ENCODE results near the gene DEAF1.
"Not testable (repeated sequence)": the region's sequence is repeated elsewhere in the genome, so short reads cannot be mapped to it uniquely, and the experiment has no call there.

The DEAF1 gene

DNA sequence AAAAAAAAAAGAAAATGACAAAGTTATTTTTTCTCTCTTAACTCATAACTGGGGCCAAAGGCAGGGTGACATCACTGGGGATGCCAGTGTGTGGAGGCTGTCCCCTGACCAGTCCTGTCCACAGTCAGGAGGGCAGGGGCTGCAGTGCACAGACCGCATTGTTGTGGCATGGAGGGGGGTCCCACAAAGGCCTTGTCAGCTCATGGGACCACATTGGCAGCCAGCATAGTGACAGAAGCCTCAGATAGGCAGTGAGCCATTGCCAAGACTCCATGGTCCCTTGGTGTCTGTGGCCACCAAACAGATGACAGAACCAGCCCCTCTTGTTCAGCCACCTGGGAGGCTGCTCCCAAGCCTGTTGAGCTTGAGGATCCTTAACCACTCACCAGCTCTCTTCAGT, 4.7 kb upstream of the DEAF1 start:
- no peak for DNase-seq

GRCh38 chr11:699116-699508, 4.1 kb upstream of the DEAF1 start:
- no peak for DNase-seq

- no peak for DNase-seq
Observed at GRCh38 chr11:698493-699115, 3.6 kb upstream of the DEAF1 start.

DNA sequence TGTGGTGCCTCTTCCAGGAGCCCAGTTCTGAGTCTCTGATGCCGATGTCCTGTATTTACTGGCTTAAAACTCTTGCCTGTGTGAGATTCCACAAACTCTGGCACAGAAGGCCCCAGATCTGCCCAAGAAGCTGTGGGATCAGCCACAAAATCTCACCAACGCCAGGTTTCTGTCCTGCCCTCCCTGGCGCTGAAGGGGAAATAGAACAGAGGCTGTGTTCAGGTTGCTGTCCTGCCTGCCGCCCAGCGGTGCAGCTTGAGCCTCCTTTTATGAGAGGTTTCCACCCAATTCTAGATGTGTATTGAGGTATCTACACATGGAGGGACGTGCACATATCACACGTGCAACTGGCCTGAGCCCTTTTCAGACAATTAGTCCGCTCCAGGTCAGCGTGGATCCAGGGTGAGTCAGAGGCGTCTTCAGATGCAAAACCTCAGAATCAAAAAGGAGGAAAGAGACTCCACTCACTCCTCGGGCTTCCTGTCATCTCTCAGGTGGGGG, 2.8 kb upstream of the DEAF1 start:
- DNase-seq, result no peak

- no peak for DNase-seq
Observed at GRCh38 chr11:696955-697491, 2.0 kb upstream of the DEAF1 start.

DNA sequence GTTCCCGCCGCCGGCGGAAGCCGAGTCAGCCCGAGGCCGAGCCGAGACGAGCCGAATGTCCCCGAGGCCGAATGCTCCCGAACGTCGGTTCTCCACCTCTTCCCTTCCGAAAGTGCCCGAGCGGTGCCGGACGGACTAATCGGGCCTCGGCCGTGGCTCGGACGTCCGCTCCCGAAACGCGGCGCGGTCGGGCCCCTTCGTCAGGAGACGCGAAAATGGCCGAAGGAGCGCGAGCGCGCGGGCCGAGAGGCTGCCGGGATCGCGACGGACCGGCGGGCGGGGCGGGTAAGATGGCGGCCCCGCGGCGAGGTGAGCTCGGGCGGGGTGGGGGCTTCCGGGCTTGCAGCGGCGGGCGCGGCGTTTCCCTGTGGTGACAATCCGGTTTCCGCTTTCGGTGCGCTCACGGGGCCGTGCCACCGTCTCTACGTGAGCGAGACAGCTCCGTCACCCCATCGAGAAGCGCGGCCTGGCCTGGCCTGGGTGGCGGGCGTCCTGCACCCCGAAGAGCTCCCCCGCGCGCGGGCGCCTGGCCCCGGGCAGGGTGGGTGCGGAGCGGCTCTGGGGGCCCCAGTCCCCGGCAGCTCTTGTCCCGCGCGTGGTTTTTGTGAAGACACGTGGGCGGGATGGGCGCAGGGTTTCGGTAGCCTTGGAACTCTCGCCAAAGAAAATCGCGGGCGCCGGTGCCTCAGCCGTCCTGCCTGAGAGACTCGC, 671 bp upstream of the DEAF1 start, which contains the start of gene TMEM80:
Gene TMEM80, plus strand, starts transcription at position 279 of the 711 bp plus-strand sequence. Its CDS starts 12 bp downstream, at position 291.
- peak; percentile 98 for DNase-seq

GRCh38 chr11:695288-695537, 191 bp upstream of the DEAF1 start:
- no peak for DNase-seq

DNA sequence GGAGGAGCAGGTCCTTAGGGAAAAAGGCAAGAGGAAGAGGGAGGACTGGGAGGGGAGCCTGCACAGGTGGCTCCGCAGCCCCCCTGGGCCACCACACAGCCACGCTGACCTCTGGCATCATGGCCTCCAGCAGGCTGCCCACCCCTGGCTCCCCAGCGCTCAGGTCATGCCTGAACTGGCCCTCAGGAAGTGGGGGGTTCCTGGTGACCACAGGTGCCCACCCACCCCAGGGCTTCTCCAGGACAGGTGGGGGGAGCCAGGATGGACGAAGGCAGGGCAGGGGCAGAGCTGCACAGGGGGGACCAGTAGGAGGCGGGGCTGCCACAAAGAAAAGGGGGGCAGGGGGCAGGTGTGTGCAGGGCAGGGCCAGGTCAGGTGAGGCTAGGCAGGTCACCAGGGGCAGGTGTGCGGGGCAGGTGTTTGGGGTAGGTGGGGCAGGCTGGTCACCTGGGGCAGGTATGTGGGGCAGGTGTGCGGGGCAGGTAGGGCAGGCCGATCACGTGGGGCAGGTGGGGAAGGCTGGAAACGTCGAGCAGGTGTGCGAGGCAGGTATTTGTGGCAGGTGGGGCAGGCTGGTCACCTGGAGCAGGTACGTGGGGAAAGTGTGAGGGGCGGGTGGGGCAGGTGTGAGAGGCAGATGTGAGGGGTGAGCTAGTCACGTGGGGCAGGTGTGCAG, 997 bp downstream of the DEAF1 start:
- DNase-seq, result peak; percentile 87

DNA sequence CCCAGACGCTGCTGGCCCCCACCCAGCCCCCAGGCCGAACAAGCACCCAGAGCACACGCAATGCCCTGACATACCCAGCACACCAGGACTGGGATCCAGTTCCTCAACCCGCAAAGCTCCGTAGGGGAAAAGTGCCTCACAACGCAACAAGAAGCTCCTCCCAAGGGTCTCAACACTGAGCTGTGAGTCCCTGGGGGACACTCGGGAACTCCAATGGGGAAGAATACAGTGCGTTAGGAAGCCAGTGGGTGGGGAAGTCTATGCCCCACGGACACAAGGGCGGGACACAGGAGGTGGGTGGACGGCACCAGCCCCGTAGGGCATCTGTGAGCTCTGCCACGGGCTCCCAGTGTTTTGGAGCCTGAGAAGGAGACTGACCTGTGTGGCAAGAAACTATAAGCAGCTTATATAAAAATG, 1.6 kb downstream of the DEAF1 start:
- DNase-seq, result no peak

- DNase-seq, result no peak
Observed at GRCh38 chr11:692824-693414, 2.1 kb downstream of the DEAF1 start.

- no peak for DNase-seq
Observed at GRCh38 chr11:691710-692590, 3.1 kb downstream of the DEAF1 start.

DNA sequence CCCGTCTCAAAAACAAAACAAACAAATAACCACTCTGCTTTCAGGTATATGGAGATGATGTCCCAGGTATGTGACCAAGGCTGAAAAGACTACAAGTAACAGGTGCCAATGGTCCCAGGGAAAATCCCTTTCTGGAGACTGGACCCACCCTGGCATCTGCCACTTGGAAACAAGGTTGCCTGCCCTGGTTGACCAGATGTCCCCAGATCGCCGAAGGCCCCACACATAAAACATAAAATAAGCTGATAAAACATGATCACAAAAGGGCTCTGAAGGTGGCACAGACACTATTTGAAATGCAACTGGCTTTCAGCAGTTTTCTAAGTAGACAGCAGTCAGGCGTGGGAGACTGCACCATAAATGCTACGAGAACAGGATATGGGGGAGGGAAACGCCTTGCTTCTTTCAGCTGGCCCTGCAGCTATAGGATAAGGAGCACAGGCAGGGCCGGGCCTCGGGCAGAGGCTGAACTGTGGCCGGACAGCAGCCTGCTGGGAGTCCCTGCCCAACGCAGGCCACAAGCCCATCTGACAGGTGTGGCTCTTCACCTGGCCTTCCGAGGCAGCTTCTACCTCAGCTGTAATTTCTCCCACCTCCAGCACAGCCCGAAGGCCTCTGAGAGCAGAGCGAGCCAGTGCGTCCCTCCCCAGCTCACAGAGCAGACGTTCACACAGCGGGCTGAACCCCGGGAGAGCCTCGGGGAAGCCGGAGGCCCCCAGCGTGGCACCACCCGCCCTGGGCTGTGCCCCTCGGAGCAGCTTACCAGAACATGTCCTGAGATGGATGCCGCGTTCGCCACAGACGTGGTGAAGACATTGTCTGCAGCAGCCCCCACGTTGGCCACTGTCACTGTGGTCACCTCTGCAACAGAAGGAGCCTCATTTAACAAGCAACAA, 4.0 kb downstream of the DEAF1 start:
- no peak for DNase-seq

DNA sequence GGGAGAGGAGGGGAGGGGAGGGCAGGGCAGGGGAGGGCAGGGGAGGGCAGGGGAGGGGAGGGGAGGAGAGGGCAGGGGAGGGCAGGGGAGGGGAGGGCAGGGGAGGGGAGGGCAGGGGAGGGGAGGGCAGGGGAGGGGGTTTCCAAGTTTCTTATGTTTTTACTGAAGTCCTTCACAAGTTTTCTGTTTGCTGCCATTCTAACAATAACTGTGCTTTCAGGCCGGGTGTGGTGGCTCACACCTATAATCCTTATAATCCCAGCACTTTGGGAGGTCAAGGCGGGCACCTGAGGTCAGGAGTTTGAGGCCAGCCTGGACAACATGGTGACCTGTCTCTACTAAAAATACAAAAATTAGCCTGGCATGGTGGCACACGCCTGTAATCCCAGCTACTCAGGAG, 4.8 kb downstream of the DEAF1 start:
- not testable (repeated sequence) for DNase-seq

- DNase-seq, result no peak
Observed at GRCh38 chr11:689625-690024, 5.4 kb downstream of the DEAF1 start.

- no peak for DNase-seq
Observed at GRCh38 chr11:688681-689080, 6.3 kb downstream of the DEAF1 start.

DNA sequence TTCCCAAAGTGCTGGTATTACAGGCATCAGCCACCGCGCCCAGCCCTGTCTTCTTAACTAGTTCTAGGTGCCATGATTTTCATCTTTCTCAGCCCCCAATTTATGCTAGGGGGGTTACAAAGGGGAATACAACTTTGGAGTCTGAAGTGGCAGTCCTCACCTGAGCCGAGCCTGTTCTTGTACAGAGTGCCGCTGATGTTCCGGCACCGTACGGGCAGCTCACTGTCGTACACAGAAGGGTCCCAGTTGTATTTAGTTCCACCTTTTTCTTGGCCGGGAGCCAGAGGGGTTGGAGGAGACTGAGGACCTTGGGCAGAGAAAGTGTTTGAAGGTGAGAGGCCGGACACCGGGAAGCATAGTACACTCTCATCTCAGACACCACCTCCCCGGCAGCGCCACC, 7.3 kb downstream of the DEAF1 start:
- DNase-seq, result no peak

GRCh38 chr11:686451-687243, 8.4 kb downstream of the DEAF1 start:
- DNase-seq, result no peak

- DNase-seq, result no peak
Observed at GRCh38 chr11:680970-681369, 14.1 kb downstream of the DEAF1 start.

DNA sequence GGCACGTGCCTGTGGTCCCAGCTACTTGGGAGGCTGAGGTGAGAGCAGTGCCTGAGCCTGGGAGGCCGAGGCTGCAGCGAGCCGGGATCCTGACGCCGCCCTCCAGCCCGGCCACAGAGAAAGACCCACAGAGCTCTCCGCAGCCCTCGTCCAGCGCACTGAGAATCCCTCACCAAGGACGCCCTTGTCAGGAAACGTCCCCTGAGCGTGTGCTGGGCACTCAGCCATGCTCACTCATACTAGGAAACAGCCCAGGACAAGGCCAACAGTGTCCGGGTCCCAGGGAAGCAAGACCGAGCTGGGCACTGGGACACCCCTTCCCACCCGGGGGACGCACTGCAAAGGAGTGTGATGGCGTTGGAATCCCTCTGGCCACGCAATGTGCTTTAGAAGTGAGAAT, 14.5 kb downstream of the DEAF1 start:
- DNase-seq, result no peak
